ENCODE data around the gene SLC13A3.
A peak's percentile ranks its signal among the peaks of the same experiment; 100 is the strongest.

The SLC13A3 gene

DNA sequence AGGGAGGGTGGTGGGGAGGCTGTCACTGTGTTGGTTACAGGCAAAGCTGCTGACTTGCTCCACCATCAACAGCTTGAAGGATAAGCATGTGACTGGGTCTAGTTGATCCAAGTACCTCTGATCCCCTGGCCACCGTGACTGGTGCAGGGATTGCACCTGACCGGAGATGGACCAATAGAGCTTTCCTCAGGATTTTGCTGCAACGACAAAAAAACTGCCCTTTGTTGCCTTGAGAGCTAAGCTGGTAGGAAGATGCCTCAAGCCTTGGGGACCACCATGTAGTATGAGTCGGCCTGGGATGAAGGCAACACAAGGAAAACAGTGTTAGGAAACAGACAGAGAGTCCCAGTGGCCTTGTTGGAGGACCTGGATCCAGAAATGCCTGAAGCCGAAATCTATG is 102.6 kb downstream of the SLC13A3 start:
- Histone ChIP-seq H3K27me3 (ENCODE audit: insufficient read depth, low read length, poor library complexity, severe bottlenecking) (no peaks in the 10 kb centered on the region), H4K20me1 (ENCODE audit: insufficient read depth, low read length, poor library complexity, severe bottlenecking) (no peaks in the 10 kb centered on the region), H2AFZ (ENCODE audit: low read length) (no peak overlapping the region), H3K36me3 (ENCODE audit: insufficient read depth, low read length) (no peaks in the 10 kb centered on the region), H3K9me3 (ENCODE audit: insufficient read depth, low read depth, low read length) (no peaks in the 10 kb centered on the region), H3K79me2 (ENCODE audit: insufficient read depth, low read length) (no peaks in the 10 kb centered on the region), H3K4me1 (ENCODE audit: insufficient read depth, low read length, poor library complexity, severe bottlenecking) (peaks cover 95% of the 10 kb centered on the region), H3K9ac (ENCODE audit: low read depth, low read length, poor library complexity, severe bottlenecking) (no peak overlapping the region), H3F3A (ENCODE audit: low read depth) (peaks cover 12% of the 10 kb centered on the region; the same call in 1 of the 2 replicates), H3K4me2 (ENCODE audit: low read depth, low read length, poor library complexity, severe bottlenecking) (no peak overlapping the region), H3K9me2 (replicated peaks; ENCODE audit: low read depth, low read length) (no peaks in the 10 kb centered on the region), H3K4me3 (ENCODE audit: low read length, poor library complexity, severe bottlenecking) (no peak overlapping the region)
- TF ChIP-seq CTCF (conservative IDR thresholded peaks at IDR 0.05; ENCODE audit: low read length) (no peak), EZH2phosphoT487 (IDR thresholded peaks at IDR 0.05; ENCODE audit: borderline replicate concordance) (no peak)

GRCh38 chr20:46547995-46548394 is 103.3 kb downstream of the SLC13A3 start:
- peaks cover 9% of the 10 kb centered on the region; the same call in 1 of the 2 replicates for H3F3A ChIP-seq (ENCODE audit: low read depth)
- H2AFZ ChIP-seq (ENCODE audit: low read length): no peak overlapping the region
- no peaks in the 10 kb centered on the region for H3K9me2 ChIP-seq (replicated peaks; ENCODE audit: low read depth, low read length)
- H3K36me3 ChIP-seq (ENCODE audit: insufficient read depth, low read length): no peaks in the 10 kb centered on the region
- H3K4me1 ChIP-seq (ENCODE audit: insufficient read depth, low read length, poor library complexity, severe bottlenecking): peaks cover 89% of the 10 kb centered on the region
- H4K20me1 ChIP-seq (ENCODE audit: insufficient read depth, low read length, poor library complexity, severe bottlenecking): no peaks in the 10 kb centered on the region
- H3K9me3 ChIP-seq (ENCODE audit: insufficient read depth, low read depth, low read length): no peaks in the 10 kb centered on the region
- H3K4me2 ChIP-seq (ENCODE audit: low read depth, low read length, poor library complexity, severe bottlenecking): no peak overlapping the region
- no peaks in the 10 kb centered on the region for H3K79me2 ChIP-seq (ENCODE audit: insufficient read depth, low read length)
- no peaks in the 10 kb centered on the region for H3K27me3 ChIP-seq (ENCODE audit: insufficient read depth, low read length, poor library complexity, severe bottlenecking)
- H3K9ac ChIP-seq (ENCODE audit: low read depth, low read length, poor library complexity, severe bottlenecking): no peak overlapping the region
- no peak for TF ChIP-seq EZH2phosphoT487 (IDR thresholded peaks at IDR 0.05; ENCODE audit: borderline replicate concordance)
- TF ChIP-seq CTCF (conservative IDR thresholded peaks at IDR 0.05; ENCODE audit: low read length): no peak
- no peak overlapping the region for H3K4me3 ChIP-seq (ENCODE audit: low read length, poor library complexity, severe bottlenecking)

DNA sequence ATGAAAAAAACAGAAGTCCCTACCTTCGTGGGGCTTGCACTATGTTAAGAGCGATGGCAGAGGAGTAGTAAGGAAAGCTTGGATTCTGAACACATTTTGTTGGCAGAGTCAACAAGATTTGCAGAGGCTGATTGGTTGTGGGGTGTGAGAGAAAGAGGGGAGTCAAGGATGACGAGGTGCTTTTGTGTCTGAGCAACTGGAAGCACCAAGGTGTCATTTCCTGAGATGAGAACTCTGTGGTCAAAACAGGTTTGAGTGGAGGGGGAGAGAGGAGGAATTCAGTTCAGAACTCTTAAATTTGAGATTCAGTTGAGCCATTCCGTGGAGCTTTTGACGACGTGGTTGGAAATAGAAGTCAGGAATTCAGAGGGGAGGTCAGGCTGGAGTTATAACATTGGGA is 104.3 kb downstream of the SLC13A3 start:
- peak overlapping the region; percentile 66 for H3K4me2 ChIP-seq (ENCODE audit: low read depth, low read length, poor library complexity, severe bottlenecking)
- H3K4me1 ChIP-seq (ENCODE audit: insufficient read depth, low read length, poor library complexity, severe bottlenecking): peaks cover 79% of the 10 kb centered on the region

More for the DNA sequence above, 104.3 kb downstream of the SLC13A3 start:
- peak overlapping the region; percentile 64 for H3K9ac ChIP-seq (ENCODE audit: low read depth, low read length, poor library complexity, severe bottlenecking)
- no peaks in the 10 kb centered on the region for H3K36me3 ChIP-seq (ENCODE audit: insufficient read depth, low read length)
- H3K9me3 ChIP-seq (ENCODE audit: insufficient read depth, low read depth, low read length): no peaks in the 10 kb centered on the region
- peak overlapping the region; percentile 56 for H3K4me3 ChIP-seq (ENCODE audit: low read length, poor library complexity, severe bottlenecking)
- H4K20me1 ChIP-seq (ENCODE audit: insufficient read depth, low read length, poor library complexity, severe bottlenecking): no peaks in the 10 kb centered on the region
- no peak for TF ChIP-seq EZH2phosphoT487 (IDR thresholded peaks at IDR 0.05; ENCODE audit: borderline replicate concordance)
- no peak for TF ChIP-seq CTCF (conservative IDR thresholded peaks at IDR 0.05; ENCODE audit: low read length)
- no peak overlapping the region for H2AFZ ChIP-seq (ENCODE audit: low read length)
- H3K9me2 ChIP-seq (replicated peaks; ENCODE audit: low read depth, low read length): no peaks in the 10 kb centered on the region
- 0 out of 2 replicates have a peak, but pooled peaks cover 3% of the 10 kb centered on the region for H3F3A ChIP-seq (ENCODE audit: low read depth)
- H3K27me3 ChIP-seq (ENCODE audit: insufficient read depth, low read length, poor library complexity, severe bottlenecking): no peaks in the 10 kb centered on the region
- H3K79me2 ChIP-seq (ENCODE audit: insufficient read depth, low read length): no peaks in the 10 kb centered on the region
